LNCAP (cell line): ENCODE results near the gene EPS15.

Experiments used
- CTCF ChIP-seq: fragments of 450-650 bp; IDR thresholded peaks from 2 replicates; pipeline ENCODE4 v1.5.1; 2017; ENCODE audit warnings: mild to moderate bottlenecking

The EPS15 gene

GRCh38 chr1:51489472-51489871 lies 29.6 kb downstream of the EPS15 start:
- TF ChIP-seq CTCF, result no peak

GRCh38 chr1:51488372-51489050 lies 30.6 kb downstream of the EPS15 start:
- no peak for TF ChIP-seq CTCF

DNA sequence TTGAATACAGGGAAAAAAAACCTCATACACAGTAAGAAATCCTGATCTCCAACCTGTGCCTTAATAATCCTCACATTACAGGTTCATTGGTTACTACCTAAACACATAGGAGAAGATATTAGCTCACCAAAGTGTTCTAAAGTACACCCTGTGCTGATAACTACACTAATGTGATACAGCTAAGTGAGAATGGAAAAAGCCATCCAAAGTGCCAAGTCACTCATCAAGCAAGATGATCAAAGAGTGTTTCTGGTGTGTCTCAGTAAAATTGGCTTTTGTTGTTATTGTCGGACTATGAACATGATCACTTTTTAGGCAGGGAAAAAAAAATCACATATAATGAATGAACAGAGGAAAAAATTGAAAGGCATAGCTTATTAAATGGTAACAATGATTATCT lies 31.4 kb downstream of the EPS15 start:
- TF ChIP-seq CTCF, result no peak

GRCh38 chr1:51484591-51484990 lies 34.5 kb downstream of the EPS15 start:
- no peak for TF ChIP-seq CTCF

GRCh38 chr1:51482881-51483280 lies 36.2 kb downstream of the EPS15 start:
- TF ChIP-seq CTCF, result no peak

- no peak for TF ChIP-seq CTCF
Measured at GRCh38 chr1:51473331-51474115, 45.5 kb downstream of the EPS15 start.

DNA sequence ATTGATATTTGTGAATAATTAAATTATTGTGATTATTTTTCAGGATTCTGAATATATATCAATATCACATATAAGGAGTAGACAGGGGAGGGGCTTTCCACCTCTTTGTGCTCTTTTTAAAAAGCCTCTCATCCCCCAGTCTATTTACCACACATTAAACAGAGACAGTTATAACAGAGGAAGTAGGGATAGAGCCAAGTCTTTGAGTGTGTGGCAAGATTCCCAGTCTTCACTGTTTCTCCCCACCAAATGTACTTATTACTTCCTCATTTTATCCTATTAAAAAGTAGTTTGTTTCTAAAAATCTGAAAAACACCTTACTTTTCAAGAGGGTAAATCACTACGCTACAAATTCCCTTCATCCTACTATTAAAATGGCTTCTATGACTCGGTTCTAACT lies 46.7 kb downstream of the EPS15 start:
- no peak for TF ChIP-seq CTCF
